ENCODE results near the gene POLR2E. TPM values are rescaled to one million over a fixed set of nuclear protein-coding genes. Genes with fewer than 3 reads are reported as not detected.

POLR2E gene
- total and polyA plus RNA-seq, 2 of the 8 experiments (the other 6 are each of a cell fraction or from before 2014, with no cell fraction given): 281 to 381 TPM

- TF ChIP-seq POLR2A (IDR thresholded peaks at IDR 0.05; ENCODE audit: control extremely low read depth in 1 of 2, low read depth in 2 of 2, low read length in 2 of 2) (no peak), KDM4A (IDR thresholded peaks at IDR 0.05; ENCODE audit: low read depth, low read length, severe bottlenecking) (peak; percentile 32)
- TF ChIP-seq, protein P1, sequence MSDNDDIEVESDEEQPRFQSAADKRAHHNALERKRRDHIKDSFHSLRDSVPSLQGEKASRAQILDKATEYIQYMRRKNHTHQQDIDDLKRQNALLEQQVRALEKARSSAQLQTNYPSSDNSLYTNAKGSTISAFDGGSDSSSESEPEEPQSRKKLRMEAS (IDR thresholded peaks at IDR 0.05): peak; percentile 55; the same call in 1 of the 2 replicates
These were observed 28.3 kb downstream of the POLR2E start, which contains the start of gene ARHGAP45 (continued) for GRCh38 chr19:1066748-1067340.
